Osteoblast (primary cell): Measurements from ENCODE around the gene DIO3. TPM values are rescaled to one million over a fixed set of nuclear protein-coding genes. Genes with fewer than 3 reads are reported as not detected.

Experiments used
- DNase-seq: peaks from one replicate; pipeline ENCODE4 v3.0.0; 2011; ENCODE audit warnings: low spot score, mixed read lengths; ENCODE audit not compliant: insufficient read length; ENCODE audit errors: missing footprints
- H2AFZ ChIP-seq: 2 replicates; pipeline ENCODE4 v1.6.0; 2011; ENCODE audit warnings: mild to moderate bottlenecking, low read length
- H3K27ac ChIP-seq: 2 replicates; pipeline ENCODE4 v1.5.1; 2011; ENCODE audit warnings: mild to moderate bottlenecking, low read depth, low read length, moderate library complexity
- H3K27me3 ChIP-seq: 2 replicates; pipeline ENCODE4 v1.6.0; 2012; ENCODE audit warnings: mild to moderate bottlenecking, control low read depth, inconsistent platforms, low read length, moderate library complexity; ENCODE audit not compliant: insufficient read depth
- H3K36me3 ChIP-seq: 2 replicates; pipeline ENCODE4 v1.5.1; 2011; ENCODE audit warnings: mild to moderate bottlenecking, low read length, control low read depth, moderate library complexity; ENCODE audit not compliant: insufficient read depth
- H3K4me1 ChIP-seq: 2 replicates; pipeline ENCODE4 v1.5.1; 2011; ENCODE audit warnings: mild to moderate bottlenecking, low read length, control low read depth, moderate library complexity; ENCODE audit not compliant: insufficient read depth
- H3K4me2 ChIP-seq: 2 replicates; pipeline ENCODE4 v1.6.0; 2011; ENCODE audit warnings: mild to moderate bottlenecking, low read length; ENCODE audit not compliant: insufficient read depth
- H3K4me3 ChIP-seq: fragments of 200-600 bp; sonication (generic); 3 replicates; pipeline ENCODE4 v1.5.1; 2012; ENCODE audit warnings: mild to moderate bottlenecking, low read length, inconsistent platforms; ENCODE audit not compliant: insufficient read depth
- H3K79me2 ChIP-seq: 2 replicates; pipeline ENCODE4 v1.6.0; 2012; ENCODE audit warnings: mild to moderate bottlenecking, low read length, control low read depth, inconsistent platforms; ENCODE audit not compliant: insufficient read depth
- H3K9me3 ChIP-seq: 2 replicates; pipeline ENCODE4 v1.5.1; 2011; ENCODE audit warnings: low read depth, low read length, control low read depth
- H4K20me1 ChIP-seq: 2 replicates; pipeline ENCODE4 v1.6.0; 2012; ENCODE audit warnings: mild to moderate bottlenecking, low read length, control low read depth; ENCODE audit not compliant: insufficient read depth
- CTCF ChIP-seq: IDR thresholded peaks from 2 replicates; pipeline ENCODE4 v1.5.1; 2011; ENCODE audit warnings: mild to moderate bottlenecking, low read depth, low read length, moderate library complexity; ENCODE audit errors: extremely low read depth
- total RNA-seq: library from RNA; depleted of rRNA; stranded (reverse); fragments of >200 nt; gene quantifications from 2 replicates; pipeline ENCODE4 v1.2.3, GENCODE V29; 2012

DIO3 gene
- total RNA-seq, 1 donor: not detected

DNA sequence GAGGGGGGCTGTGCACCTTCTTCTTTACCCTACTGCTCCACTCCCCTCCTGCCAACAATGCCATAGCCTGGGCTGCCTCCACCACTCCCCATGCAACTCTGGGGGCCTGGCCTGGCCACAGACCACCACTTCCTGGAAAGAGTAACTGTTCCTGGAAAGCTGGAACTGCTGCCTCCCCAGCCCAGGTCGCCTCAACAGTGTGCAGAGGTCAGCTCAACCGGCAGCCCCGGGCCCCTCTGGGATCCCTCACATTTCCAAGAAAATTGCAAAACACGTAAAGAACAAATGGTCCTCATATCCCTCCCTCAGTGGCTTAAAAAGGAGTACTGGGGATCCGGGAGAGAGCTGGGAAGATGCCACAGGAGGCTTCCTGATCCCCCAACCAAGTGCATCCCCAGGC lies 22.4 kb upstream of the DIO3 start:
- Histone ChIP-seq H3K79me2 (no peaks in the 10 kb centered on the region), H3K4me1 (no peaks in the 10 kb centered on the region), H3K27ac (no peak overlapping the region), H3K27me3 (no peaks in the 10 kb centered on the region), H4K20me1 (no peaks in the 10 kb centered on the region), H3K9me3 (no peaks in the 10 kb centered on the region), H3K4me2 (no peak overlapping the region), H3K4me3 (no peak overlapping the region), H2AFZ (no peak overlapping the region), H3K36me3 (no peaks in the 10 kb centered on the region)
- no peak for TF ChIP-seq CTCF
- no peak for DNase-seq

GRCh38 chr14:101539880-101540279 lies 21.4 kb upstream of the DIO3 start:
- H3K36me3 ChIP-seq: no peaks in the 10 kb centered on the region
- H4K20me1 ChIP-seq: no peaks in the 10 kb centered on the region
- no peaks in the 10 kb centered on the region for H3K9me3 ChIP-seq
- no peaks in the 10 kb centered on the region for H3K79me2 ChIP-seq
- no peak overlapping the region for H2AFZ ChIP-seq
- H3K27me3 ChIP-seq: no peaks in the 10 kb centered on the region
- no peak overlapping the region for H3K27ac ChIP-seq
- H3K4me1 ChIP-seq: no peaks in the 10 kb centered on the region
- no peak for TF ChIP-seq CTCF
- no peak overlapping the region for H3K4me3 ChIP-seq
- no peak for DNase-seq
- H3K4me2 ChIP-seq: no peak overlapping the region

- H3K4me1 ChIP-seq: no peaks in the 10 kb centered on the region
- H3K27me3 ChIP-seq: no peaks in the 10 kb centered on the region
- H2AFZ ChIP-seq: no peak overlapping the region
- no peak overlapping the region for H3K27ac ChIP-seq
- no peak overlapping the region for H3K4me2 ChIP-seq
- H4K20me1 ChIP-seq: no peaks in the 10 kb centered on the region
- DNase-seq: no peak
- no peak overlapping the region for H3K4me3 ChIP-seq
- no peak for TF ChIP-seq CTCF
- no peaks in the 10 kb centered on the region for H3K36me3 ChIP-seq
- H3K9me3 ChIP-seq: no peaks in the 10 kb centered on the region
- no peaks in the 10 kb centered on the region for H3K79me2 ChIP-seq
Observed at GRCh38 chr14:101540481-101541462, 20.5 kb upstream of the DIO3 start.

DNA sequence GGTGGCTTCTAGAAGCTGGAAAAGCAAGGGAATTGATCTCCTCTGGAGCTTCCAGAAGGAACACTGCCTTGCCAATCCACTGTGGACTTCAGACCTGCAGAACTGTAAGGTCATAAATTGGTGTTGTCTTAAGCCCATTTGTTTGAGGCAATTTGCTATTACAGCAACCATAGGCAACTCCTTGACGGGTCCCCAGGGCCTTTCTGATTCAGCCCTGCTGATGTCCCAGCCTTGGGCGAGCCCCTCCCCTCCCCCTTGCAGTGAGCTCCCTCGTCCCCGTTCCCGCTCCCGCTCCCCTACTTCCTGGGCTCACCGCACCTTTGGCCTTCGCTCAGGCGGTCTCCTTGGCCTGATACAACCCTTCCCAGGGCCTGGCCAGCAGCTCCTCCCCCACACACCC lies 18.9 kb upstream of the DIO3 start:
- H2AFZ ChIP-seq: no peak overlapping the region
- DNase-seq: no peak
- peaks cover under 1% of the 10 kb centered on the region for H3K27me3 ChIP-seq
- no peaks in the 10 kb centered on the region for H4K20me1 ChIP-seq
- H3K4me2 ChIP-seq: no peak overlapping the region
- H3K9me3 ChIP-seq: no peaks in the 10 kb centered on the region
- H3K4me1 ChIP-seq: no peaks in the 10 kb centered on the region
- TF ChIP-seq CTCF: no peak
- H3K27ac ChIP-seq: no peak overlapping the region
- no peak overlapping the region for H3K4me3 ChIP-seq
- no peaks in the 10 kb centered on the region for H3K36me3 ChIP-seq
- no peaks in the 10 kb centered on the region for H3K79me2 ChIP-seq
